ENCODE results near the gene ZIC1.

GRCh38 chr3:147371140-147371539 lies 38.0 kb upstream of the ZIC1 start:
- TF ChIP-seq, protein P1, sequence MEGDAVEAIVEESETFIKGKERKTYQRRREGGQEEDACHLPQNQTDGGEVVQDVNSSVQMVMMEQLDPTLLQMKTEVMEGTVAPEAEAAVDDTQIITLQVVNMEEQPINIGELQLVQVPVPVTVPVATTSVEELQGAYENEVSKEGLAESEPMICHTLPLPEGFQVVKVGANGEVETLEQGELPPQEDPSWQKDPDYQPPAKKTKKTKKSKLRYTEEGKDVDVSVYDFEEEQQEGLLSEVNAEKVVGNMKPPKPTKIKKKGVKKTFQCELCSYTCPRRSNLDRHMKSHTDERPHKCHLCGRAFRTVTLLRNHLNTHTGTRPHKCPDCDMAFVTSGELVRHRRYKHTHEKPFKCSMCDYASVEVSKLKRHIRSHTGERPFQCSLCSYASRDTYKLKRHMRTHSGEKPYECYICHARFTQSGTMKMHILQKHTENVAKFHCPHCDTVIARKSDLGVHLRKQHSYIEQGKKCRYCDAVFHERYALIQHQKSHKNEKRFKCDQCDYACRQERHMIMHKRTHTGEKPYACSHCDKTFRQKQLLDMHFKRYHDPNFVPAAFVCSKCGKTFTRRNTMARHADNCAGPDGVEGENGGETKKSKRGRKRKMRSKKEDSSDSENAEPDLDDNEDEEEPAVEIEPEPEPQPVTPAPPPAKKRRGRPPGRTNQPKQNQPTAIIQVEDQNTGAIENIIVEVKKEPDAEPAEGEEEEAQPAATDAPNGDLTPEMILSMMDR (optimal IDR thresholded peaks at IDR 0.05 in 1 of 3, IDR thresholded peaks at IDR 0.05 in 1 of 3, conservative IDR thresholded peaks at IDR 0.05 in 1 of 3; ENCODE audit: extremely low read depth in 1 of 3, insufficient read depth in 2 of 3, low read length in 3 of 3) = no peak
- no peak for TF ChIP-seq EZH2 (IDR thresholded peaks at IDR 0.05; ENCODE audit: low read length)

All from keratinocyte (primary cell).